K562 (cell line): ENCODE results near the gene MPI. TPM values are rescaled to one million over a fixed set of nuclear protein-coding genes. Genes with fewer than 3 reads are reported as not detected.
A peak's percentile ranks its signal among the peaks of the same experiment; 100 is the strongest.

Source experiments
- BDP1 ChIP-seq: IDR thresholded peaks from 3 replicates; pipeline ENCODE4 v1.6.1; 2011; ENCODE audit not compliant: insufficient read length, insufficient read depth
- C11orf30 ChIP-seq: fragments of 450-650 bp; IDR thresholded peaks from 2 replicates; pipeline ENCODE4 v1.6.1; 2016; ENCODE audit warnings: low read depth, mild to moderate bottlenecking
- CTBP1 ChIP-seq: fragments of 450-650 bp; IDR thresholded peaks from 2 replicates; pipeline ENCODE4 v1.6.1; 2016; ENCODE audit warnings: borderline replicate concordance
- DPF2 ChIP-seq: fragments of 450-650 bp; IDR thresholded peaks from 2 replicates; pipeline ENCODE4 v1.6.1; 2016
- FOXK2 ChIP-seq, 2 experiments: fragments of 450-650 bp; IDR thresholded peaks in 1 of 2; conservative IDR thresholded peaks in 1 of 2; 2 replicates each; pipeline ENCODE4 v1.6.1; 2016; ENCODE audit warnings: low read depth in 2 of 2, mild to moderate bottlenecking in 1 of 2
- FOXP4 ChIP-seq: sonication (generic); formaldehyde crosslinking; IDR thresholded peaks from 2 replicates; pipeline ENCODE4 v1.8.0; 2022; ENCODE audit warnings: mild to moderate bottlenecking, missing genetic modification reagents, borderline replicate concordance
- FUS ChIP-seq: fragments of 200-400 bp; formaldehyde crosslinking; optimal IDR thresholded peaks from 2 replicates; pipeline ENCODE3; 2017; ENCODE audit warnings: low read depth, low read length
- HDGF ChIP-seq: fragments of 450-650 bp; IDR thresholded peaks from 2 replicates; pipeline ENCODE4 v1.6.1; 2016
- HEY1 ChIP-seq: fragments of 250-450 bp; sonication (Bioruptor Pico); IDR thresholded peaks from 2 replicates; pipeline ENCODE4 v1.5.0; 2020; ENCODE audit warnings: mild to moderate bottlenecking, moderate library complexity, borderline replicate concordance
- NELFE ChIP-seq: IDR thresholded peaks from 2 replicates; pipeline ENCODE4 v1.6.1; 2011; ENCODE audit warnings: mild to moderate bottlenecking; ENCODE audit not compliant: insufficient read depth, insufficient read length
- PHB ChIP-seq: fragments of 250-450 bp; sonication (Bioruptor Pico); IDR thresholded peaks from 2 replicates; pipeline ENCODE4 v1.5.0; 2021
- RBM15 ChIP-seq: fragments of 200-400 bp; formaldehyde crosslinking; IDR thresholded peaks from 2 replicates; pipeline ENCODE4 v1.6.1; 2018; ENCODE audit warnings: mild to moderate bottlenecking, low read length, moderate library complexity; ENCODE audit not compliant: insufficient read depth
- RFX5 ChIP-seq: IDR thresholded peaks from 2 replicates; pipeline ENCODE4 v1.6.1; 2011; ENCODE audit warnings: low read depth, mild to moderate bottlenecking, improper control_type of control experiment, low read length
- SAP30 ChIP-seq: fragments of 200-600 bp; sonication (generic); IDR thresholded peaks from 2 replicates; pipeline ENCODE4 v1.6.1; 2012; ENCODE audit warnings: borderline replicate concordance, low read depth, mild to moderate bottlenecking, moderate library complexity, low read length, control low read depth, inconsistent platforms; ENCODE audit not compliant: insufficient read depth, poor library complexity, severe bottlenecking
- SMARCC2 ChIP-seq: fragments of 450-650 bp; IDR thresholded peaks from 2 replicates; pipeline ENCODE4 v1.6.1; 2017; ENCODE audit warnings: antibody characterized with exemption, moderate library complexity, mild to moderate bottlenecking, low read depth
- SPI1 ChIP-seq: IDR thresholded peaks from 2 replicates; pipeline ENCODE4 v1.6.1; 2011; ENCODE audit warnings: low read depth, low read length, control low read depth, borderline replicate concordance
- SREBF2 ChIP-seq: sonication (generic); formaldehyde crosslinking; IDR thresholded peaks from 2 replicates; pipeline ENCODE4 v1.4.0; 2020; ENCODE audit warnings: mild to moderate bottlenecking, missing genetic modification reagents
- TAL1 ChIP-seq: fragments of 450-650 bp; IDR thresholded peaks from 2 replicates; pipeline ENCODE4 v1.6.1; 2016; ENCODE audit warnings: mild to moderate bottlenecking
- TBP ChIP-seq: optimal IDR thresholded peaks from 2 replicates; pipeline ENCODE3; 2011; ENCODE audit warnings: low read depth, low read length, improper control_type of control experiment
- TCF7 ChIP-seq: sonication (generic); IDR thresholded peaks from 2 replicates; pipeline ENCODE4 v1.6.1; 2016; ENCODE audit warnings: antibody characterized with exemption, borderline replicate concordance
- U2AF2 ChIP-seq: fragments of 200-400 bp; formaldehyde crosslinking; optimal IDR thresholded peaks from 2 replicates; pipeline ENCODE3; 2017; ENCODE audit warnings: low read depth, mild to moderate bottlenecking, low read length
- ZBTB1 ChIP-seq: sonication (generic); formaldehyde crosslinking; IDR thresholded peaks from 2 replicates; pipeline ENCODE4 v1.8.1; 2023; ENCODE audit warnings: missing genetic modification reagents, low read depth, mild to moderate bottlenecking, borderline replicate concordance
- ZNF197 ChIP-seq: fragments of 200-800 bp; sonication (Bioruptor generic); IDR thresholded peaks from 2 replicates; pipeline ENCODE4 v1.6.1; 2016; ENCODE audit warnings: low read depth, missing genetic modification characterization, missing compliant biosample characterization
- ZNF551 ChIP-seq: fragments of 250-450 bp; sonication (Bioruptor Pico); IDR thresholded peaks from 2 replicates; pipeline ENCODE4 v1.5.0; 2021; ENCODE audit warnings: mild to moderate bottlenecking, moderate library complexity
- ZNF589 ChIP-seq: fragments of 200-800 bp; sonication (Bioruptor generic); IDR thresholded peaks from 2 replicates; pipeline ENCODE4 v1.6.1; 2016; ENCODE audit warnings: low read depth, missing genetic modification characterization, missing compliant biosample characterization
- ZNF75A ChIP-seq: fragments of 450-650 bp; formaldehyde crosslinking; IDR thresholded peaks from 2 replicates; pipeline ENCODE4 v1.4.0; 2020; ENCODE audit warnings: mild to moderate bottlenecking
- polyA plus RNA-seq, 8 experiments: library from polyadenylated mRNA; depleted of rRNA in 4 of 8; stranded (reverse) in 5 of 8; unstranded in 3 of 8; fragments of >200 nt; fragmentation: Nextera tagmentation in 2 of 8; fragmentation: Illumina TruSeq in 1 of 8; extraction: Ambion mirVana in 2 of 8; extraction: Trizol in 1 of 8; gene quantifications; 2 replicates each; pipeline versions ENCODE4 v1.2.1 to v1.2.3, GENCODE V29; 2011 to 2014; ENCODE audit warnings: inconsistent platforms in 1 of 8, missing spikeins in 1 of 8
- total RNA-seq, 7 experiments: library from RNA; depleted of rRNA in 6 of 7; stranded (reverse); fragments of >200 nt in 6 of 7; fragmentation: Illumina TruSeq in 2 of 7; extraction: Trizol in 2 of 7; gene quantifications; 2 replicates each; pipeline versions ENCODE4 v1.2.1 to v1.2.3, GENCODE V29; 2011 to 2021; ENCODE audit warnings: low replicate concordance in 1 of 7
- TF ChIP-seq, protein P1 (sequence below): fragments of 450-650 bp; IDR thresholded peaks from 2 replicates; pipeline ENCODE4 v1.6.1; 2016; ENCODE audit warnings: borderline replicate concordance

The MPI gene
- total and polyA plus RNA-seq, 9 of the 15 experiments (the other 6 are each of a cell fraction or from before 2014, with no cell fraction given), result 30.7 to 105 (median 40.5) TPM

DNA sequence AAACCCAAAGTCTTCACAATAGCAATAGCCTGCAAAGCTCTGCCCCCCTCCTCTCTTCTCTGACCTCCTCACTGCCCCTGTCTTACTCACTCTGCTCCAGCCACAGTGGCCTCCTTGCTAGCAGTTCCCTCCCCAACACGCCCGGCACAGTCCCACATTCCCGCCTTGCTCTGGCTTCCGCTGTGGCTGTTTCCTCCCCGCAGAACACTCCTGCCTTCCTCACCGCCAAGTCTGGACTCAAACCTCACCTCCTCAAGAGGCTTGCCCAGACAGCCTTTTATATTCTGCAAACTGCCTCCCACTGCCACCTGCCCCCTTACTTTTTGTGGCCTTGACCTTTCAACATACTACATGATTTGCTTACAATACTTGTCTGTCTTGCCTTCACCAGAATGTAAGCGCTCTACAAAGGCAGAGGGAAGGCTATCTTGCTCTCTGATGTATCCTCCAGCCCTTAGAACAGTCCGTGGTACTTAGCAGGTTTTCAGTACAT, 406 bp upstream of the MPI start (continued):
- TF ChIP-seq, protein P1, sequence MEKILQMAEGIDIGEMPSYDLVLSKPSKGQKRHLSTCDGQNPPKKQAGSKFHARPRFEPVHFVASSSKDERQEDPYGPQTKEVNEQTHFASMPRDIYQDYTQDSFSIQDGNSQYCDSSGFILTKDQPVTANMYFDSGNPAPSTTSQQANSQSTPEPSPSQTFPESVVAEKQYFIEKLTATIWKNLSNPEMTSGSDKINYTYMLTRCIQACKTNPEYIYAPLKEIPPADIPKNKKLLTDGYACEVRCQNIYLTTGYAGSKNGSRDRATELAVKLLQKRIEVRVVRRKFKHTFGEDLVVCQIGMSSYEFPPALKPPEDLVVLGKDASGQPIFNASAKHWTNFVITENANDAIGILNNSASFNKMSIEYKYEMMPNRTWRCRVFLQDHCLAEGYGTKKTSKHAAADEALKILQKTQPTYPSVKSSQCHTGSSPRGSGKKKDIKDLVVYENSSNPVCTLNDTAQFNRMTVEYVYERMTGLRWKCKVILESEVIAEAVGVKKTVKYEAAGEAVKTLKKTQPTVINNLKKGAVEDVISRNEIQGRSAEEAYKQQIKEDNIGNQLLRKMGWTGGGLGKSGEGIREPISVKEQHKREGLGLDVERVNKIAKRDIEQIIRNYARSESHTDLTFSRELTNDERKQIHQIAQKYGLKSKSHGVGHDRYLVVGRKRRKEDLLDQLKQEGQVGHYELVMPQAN, result no peak
- TF ChIP-seq ZNF197 (CRISPR knock-in tag), result no peak
- no peak for TF ChIP-seq ZNF551 (CRISPR knock-in tag)
- no peak for TF ChIP-seq C11orf30
- TF ChIP-seq NELFE, result no peak
- no peak for TF ChIP-seq BDP1
- no peak for TF ChIP-seq HEY1 (CRISPR knock-in tag)
- TF ChIP-seq TBP, result peak; percentile 10
- TF ChIP-seq HDGF, result peak; percentile 42; the same call in 1 of the 2 replicates
- no peak for TF ChIP-seq SMARCC2
- TF ChIP-seq DPF2, result 0 out of 2 replicates have a peak, but pooled peaks have one; percentile 12
- no peak for TF ChIP-seq ZBTB1
- 0 out of 2 replicates have a peak, but pooled peaks have one; percentile 7 for TF ChIP-seq CTBP1
- no peak for TF ChIP-seq FUS
- no peak for TF ChIP-seq RFX5
- TF ChIP-seq ZNF589 (CRISPR knock-in tag), result peak; percentile 39; the same call in 1 of the 2 replicates
- peak in 1 of 2 experiments; percentile 9; a peak in 1 of 4 replicates for TF ChIP-seq FOXK2 (conservative IDR thresholded peaks at IDR 0.05 in 1 of 2, IDR thresholded peaks at IDR 0.05 in 1 of 2; ENCODE audit: low read depth in 2 of 2)
- TF ChIP-seq SPI1, result peak; percentile 48; the same call in 1 of the 2 replicates
- no peak for TF ChIP-seq TAL1
- no peak for TF ChIP-seq SAP30
- no peak for TF ChIP-seq ZNF75A
- TF ChIP-seq RBM15, result no peak
- no peak for TF ChIP-seq FOXP4 (CRISPR knock-in tag)
- TF ChIP-seq U2AF2, result no peak
- no peak for TF ChIP-seq PHB (CRISPR knock-in tag)
- TF ChIP-seq TCF7, result no peak
- TF ChIP-seq SREBF2, result no peak
